Chondrocyte (in vitro differentiated cells): ENCODE measurements around the gene FJX1. TPM values are rescaled to one million over a fixed set of nuclear protein-coding genes. Genes with fewer than 3 reads are reported as not detected.
A peak's percentile ranks its signal among the peaks of the same experiment; 100 is the strongest.

ENCODE experiments used
- DNase-seq: peaks from one replicate; pipeline ENCODE4 v3.0.0; 2021; ENCODE audit warnings: mixed read lengths, low spot score
- H3K27ac Mint-ChIP-seq: one replicate; pipeline ENCODE4 v1.8.0; 2021; ENCODE audit warnings: mild to moderate bottlenecking, moderate library complexity, mixed read lengths; ENCODE audit not compliant: unreplicated experiment
- H3K27me3 Mint-ChIP-seq: 2 replicates; pipeline ENCODE4 v1.8.0; 2021; ENCODE audit warnings: low read depth, mixed read lengths
- H3K36me3 Mint-ChIP-seq: 2 replicates; pipeline ENCODE4 v1.8.0; 2021; ENCODE audit warnings: low read depth, mixed read lengths
- H3K4me1 Mint-ChIP-seq: 2 replicates; pipeline ENCODE4 v1.8.0; 2021; ENCODE audit warnings: low read depth, mild to moderate bottlenecking, mixed read lengths
- H3K4me3 Mint-ChIP-seq: one replicate; pipeline ENCODE4 v1.8.0; 2021; ENCODE audit warnings: mild to moderate bottlenecking, moderate library complexity, mixed read lengths; ENCODE audit not compliant: unreplicated experiment
- H3K9me3 Mint-ChIP-seq: 2 replicates; pipeline ENCODE4 v1.8.0; 2021; ENCODE audit warnings: low read depth, mixed read lengths
- total RNA-seq: library from RNA; stranded (reverse); gene quantifications from 3 replicates; pipeline ENCODE4 v1.2.1, GENCODE V29; 2021
- TF ChIP-seq, protein P1 (sequence below): fragments of 200-600 bp; sonication (generic); IDR thresholded peaks from 2 replicates; pipeline ENCODE4 v1.5.0; 2021; ENCODE audit warnings: antibody characterized with exemption, mild to moderate bottlenecking, moderate library complexity

Gene FJX1
- total RNA-seq, 1 donor from 2014 or later, result 15.9 TPM

DNA sequence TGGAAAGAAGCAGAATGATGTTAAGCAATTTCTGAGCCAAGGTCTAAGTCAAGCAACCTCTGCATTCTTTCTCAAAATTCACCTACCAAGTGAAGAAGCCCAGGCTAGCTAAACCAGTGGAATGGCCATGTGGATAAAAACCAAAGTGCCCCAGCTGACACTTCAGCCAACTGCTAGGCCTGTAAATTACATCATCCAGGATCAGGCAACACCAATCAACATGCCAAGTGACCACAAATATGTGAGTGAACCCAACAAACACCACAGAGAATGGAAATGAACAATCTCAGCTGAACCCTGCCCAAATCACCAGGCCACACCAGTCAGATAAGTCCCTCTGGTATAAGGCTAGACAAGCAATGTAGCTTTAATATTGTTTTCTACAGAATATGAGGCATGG, 25.1 kb upstream of the FJX1 start:
- H3K4me3 Mint-ChIP-seq, result no peak overlapping the region
- no peak overlapping the region for H3K27ac Mint-ChIP-seq
- no peaks in the 10 kb centered on the region for H3K36me3 Mint-ChIP-seq
- no peak for DNase-seq
- H3K27me3 Mint-ChIP-seq, result no peaks in the 10 kb centered on the region
- H3K9me3 Mint-ChIP-seq, result peaks cover 10% of the 10 kb centered on the region
- peaks cover 19% of the 10 kb centered on the region for H3K4me1 Mint-ChIP-seq
- TF ChIP-seq, protein P1, sequence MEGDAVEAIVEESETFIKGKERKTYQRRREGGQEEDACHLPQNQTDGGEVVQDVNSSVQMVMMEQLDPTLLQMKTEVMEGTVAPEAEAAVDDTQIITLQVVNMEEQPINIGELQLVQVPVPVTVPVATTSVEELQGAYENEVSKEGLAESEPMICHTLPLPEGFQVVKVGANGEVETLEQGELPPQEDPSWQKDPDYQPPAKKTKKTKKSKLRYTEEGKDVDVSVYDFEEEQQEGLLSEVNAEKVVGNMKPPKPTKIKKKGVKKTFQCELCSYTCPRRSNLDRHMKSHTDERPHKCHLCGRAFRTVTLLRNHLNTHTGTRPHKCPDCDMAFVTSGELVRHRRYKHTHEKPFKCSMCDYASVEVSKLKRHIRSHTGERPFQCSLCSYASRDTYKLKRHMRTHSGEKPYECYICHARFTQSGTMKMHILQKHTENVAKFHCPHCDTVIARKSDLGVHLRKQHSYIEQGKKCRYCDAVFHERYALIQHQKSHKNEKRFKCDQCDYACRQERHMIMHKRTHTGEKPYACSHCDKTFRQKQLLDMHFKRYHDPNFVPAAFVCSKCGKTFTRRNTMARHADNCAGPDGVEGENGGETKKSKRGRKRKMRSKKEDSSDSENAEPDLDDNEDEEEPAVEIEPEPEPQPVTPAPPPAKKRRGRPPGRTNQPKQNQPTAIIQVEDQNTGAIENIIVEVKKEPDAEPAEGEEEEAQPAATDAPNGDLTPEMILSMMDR, result no peak

GRCh38 chr11:35594680-35595079, 23.6 kb upstream of the FJX1 start:
- Mint-ChIP-seq H3K4me3 (no peak overlapping the region), H3K9me3 (peaks cover 10% of the 10 kb centered on the region), H3K27me3 (no peaks in the 10 kb centered on the region), H3K36me3 (no peaks in the 10 kb centered on the region), H3K27ac (no peak overlapping the region), H3K4me1 (peaks cover 17% of the 10 kb centered on the region)
- DNase-seq, result no peak
- TF ChIP-seq, protein P1, result no peak

- Mint-ChIP-seq H3K27me3 (no peaks in the 10 kb centered on the region), H3K4me1 (peaks cover 10% of the 10 kb centered on the region), H3K9me3 (peaks cover 10% of the 10 kb centered on the region), H3K27ac (peak overlapping the region; percentile 10), H3K4me3 (no peak overlapping the region), H3K36me3 (no peaks in the 10 kb centered on the region)
- TF ChIP-seq, protein P1, result no peak
- no peak for DNase-seq
Observed at GRCh38 chr11:35598254-35599125, 19.8 kb upstream of the FJX1 start.

GRCh38 chr11:35600331-35600838, 17.9 kb upstream of the FJX1 start:
- H3K4me3 Mint-ChIP-seq, result no peak overlapping the region
- H3K9me3 Mint-ChIP-seq, result peaks cover under 1% of the 10 kb centered on the region
- TF ChIP-seq, protein P1, result no peak
- H3K36me3 Mint-ChIP-seq, result peaks cover 2% of the 10 kb centered on the region
- no peaks in the 10 kb centered on the region for H3K27me3 Mint-ChIP-seq
- no peak for DNase-seq
- H3K27ac Mint-ChIP-seq, result no peak overlapping the region
- H3K4me1 Mint-ChIP-seq, result peaks cover 10% of the 10 kb centered on the region

DNA sequence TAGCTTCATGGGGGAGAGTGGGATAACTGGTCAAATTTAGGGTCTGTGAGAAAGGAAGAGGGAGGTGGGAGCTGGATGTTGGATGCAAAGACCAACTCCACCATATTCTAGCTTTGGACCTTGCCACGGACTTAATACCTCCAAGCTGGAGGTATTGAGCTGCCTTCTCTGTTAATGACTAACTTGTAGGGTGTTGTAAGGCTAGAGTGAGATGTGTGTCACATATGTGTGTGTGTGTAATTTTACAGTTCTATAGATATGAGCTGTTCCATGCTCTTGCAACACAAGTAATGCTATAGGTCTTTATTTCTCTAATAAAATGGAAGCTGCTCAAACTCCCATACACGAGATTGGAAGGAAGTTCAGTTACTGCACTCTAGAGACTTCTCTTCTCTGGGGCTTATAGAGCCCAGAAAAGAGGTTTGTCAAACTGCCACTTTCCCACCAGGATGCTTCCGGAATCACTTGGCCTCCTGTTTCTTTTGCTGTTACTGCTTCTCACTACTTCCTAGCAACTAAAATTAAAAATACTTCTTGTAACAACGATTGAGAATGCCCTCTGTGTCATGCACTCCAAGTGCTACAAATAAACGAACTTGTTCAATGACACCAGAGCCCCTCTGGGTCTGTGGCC, 16.0 kb upstream of the FJX1 start:
- H3K27ac Mint-ChIP-seq, result no peak overlapping the region
- H3K27me3 Mint-ChIP-seq, result no peaks in the 10 kb centered on the region
- H3K9me3 Mint-ChIP-seq, result no peaks in the 10 kb centered on the region
- no peak overlapping the region for H3K4me3 Mint-ChIP-seq
- DNase-seq, result no peak
- H3K36me3 Mint-ChIP-seq, result peaks cover 2% of the 10 kb centered on the region
- TF ChIP-seq, protein P1, result no peak
- peaks cover 13% of the 10 kb centered on the region for H3K4me1 Mint-ChIP-seq
